Glomerular endothelial cell (primary cell): ENCODE data around the gene EHBP1L1. TPM values are rescaled to one million over a fixed set of nuclear protein-coding genes. Genes with fewer than 3 reads are reported as not detected.

ENCODE experiments used
- DNase-seq: peaks from one replicate; pipeline ENCODE4 v3.0.0-alpha.2; 2011; ENCODE audit warnings: low read depth, low spot score; ENCODE audit errors: extremely low read depth
- total RNA-seq: library from RNA; depleted of rRNA; stranded (reverse); fragments of >200 nt; gene quantifications from 2 replicates; pipeline ENCODE4 v1.2.3, GENCODE V29; 2015

EHBP1L1 gene
- total RNA-seq, 1 donor from 2014 or later = 27.8 TPM

DNA sequence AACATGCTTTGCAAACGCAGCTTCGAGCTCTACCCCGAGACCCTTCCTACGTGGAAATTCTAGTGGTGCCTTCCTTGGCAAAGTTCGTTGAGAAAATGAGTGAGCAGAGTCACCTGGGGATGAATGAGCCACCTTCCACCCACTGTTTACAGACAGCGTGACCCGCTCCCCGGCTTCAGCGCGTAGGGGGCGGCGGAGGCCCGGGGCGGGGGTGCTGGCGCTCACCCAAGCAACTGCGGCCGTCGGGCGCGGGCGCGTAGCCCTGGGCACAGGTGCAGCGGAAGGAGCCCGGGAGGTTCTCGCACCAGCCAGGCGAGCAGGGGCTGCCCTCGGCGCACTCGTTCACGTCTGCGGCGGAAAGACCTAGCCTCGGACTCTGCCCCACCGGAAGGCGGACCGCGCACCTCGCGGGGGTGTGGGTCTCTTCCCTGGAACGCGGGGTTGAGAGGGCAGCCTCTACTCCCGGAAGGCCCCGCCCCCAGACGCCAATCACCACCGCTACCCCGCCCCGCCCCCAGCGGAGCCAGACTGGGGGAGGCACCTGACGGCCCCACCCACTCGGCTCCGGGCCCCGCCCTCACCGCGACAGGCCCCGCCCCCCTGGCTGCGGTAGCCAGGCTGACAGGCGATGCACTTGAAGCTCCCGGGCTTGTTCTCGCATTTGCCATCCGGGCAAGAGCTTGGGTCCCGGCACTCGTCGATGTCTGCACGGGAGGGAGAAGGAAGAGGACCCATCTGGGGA, 29.5 kb upstream of the EHBP1L1 start:
- DNase-seq = no peak

DNA sequence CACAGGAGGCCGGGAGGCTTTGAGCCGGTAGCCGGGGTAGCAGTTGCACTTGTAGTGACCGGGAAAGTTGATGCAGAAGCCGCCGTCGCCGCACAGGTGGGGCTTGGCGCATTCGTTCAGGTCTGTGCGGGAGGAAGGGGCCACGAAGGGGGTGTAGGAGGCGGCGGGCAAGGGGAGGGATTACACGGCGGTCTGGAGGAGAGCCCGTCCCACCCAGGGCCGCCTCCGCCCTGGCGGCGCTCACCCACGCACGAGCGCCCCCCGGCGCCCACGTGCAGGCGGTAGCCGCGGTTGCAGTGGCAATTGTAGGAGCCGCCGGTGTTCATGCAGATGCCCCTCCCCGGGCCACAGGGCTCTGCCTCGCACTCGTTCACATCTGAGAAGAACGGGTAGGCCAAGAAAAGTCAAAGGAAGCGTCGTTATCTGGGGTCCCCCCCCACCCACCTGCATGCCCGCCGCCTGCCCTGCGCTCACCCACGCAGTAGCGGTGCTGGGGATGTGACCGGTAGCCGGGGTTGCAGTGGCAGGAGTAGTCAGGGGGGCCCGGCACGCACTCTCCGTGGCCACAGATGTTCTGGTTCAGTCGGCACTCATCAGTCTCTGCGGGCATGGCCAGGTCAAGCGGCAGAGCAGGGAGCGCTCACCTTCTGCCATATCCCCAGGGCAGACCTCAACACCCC, 28.3 kb upstream of the EHBP1L1 start:
- no peak for DNase-seq

DNA sequence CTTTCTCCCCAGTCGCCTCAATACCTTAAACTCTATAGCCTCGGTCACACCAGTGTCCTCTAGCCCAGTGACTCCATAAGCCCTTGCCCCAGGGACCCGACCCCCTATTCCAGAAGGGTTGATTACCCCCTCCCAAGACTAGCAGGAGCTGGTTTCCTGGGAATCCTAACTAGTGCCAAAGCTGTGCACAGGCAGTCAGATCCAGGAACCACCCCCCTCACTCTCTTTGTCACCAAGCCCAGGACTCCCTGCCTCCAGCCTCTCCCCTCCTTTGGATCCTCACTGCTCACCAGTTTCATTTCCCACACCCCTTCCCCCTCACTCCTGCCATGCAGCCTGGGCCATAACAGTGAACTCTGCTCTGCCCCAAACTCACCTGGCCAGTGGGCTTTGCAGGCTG, 27.5 kb upstream of the EHBP1L1 start:
- no peak for DNase-seq

DNA sequence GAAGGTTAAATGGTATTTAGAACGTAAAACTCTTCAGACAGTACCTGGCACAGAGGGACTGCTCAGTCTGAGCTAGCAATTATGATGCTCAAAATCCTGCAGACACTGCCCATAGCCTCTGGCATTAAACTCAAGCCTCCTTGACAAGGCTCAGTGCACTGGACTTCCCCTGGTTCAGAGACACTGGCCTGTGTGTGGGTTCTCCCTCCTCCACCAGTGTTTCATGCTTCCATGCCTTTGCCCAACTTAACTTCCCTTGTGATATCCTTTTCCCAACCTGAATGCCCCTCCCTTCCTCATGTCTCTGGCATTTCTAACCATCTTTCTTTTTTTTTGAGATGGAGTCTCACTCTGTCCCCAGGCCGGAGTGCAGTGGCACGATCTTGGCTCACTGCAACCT, 26.8 kb upstream of the EHBP1L1 start:
- DNase-seq = no peak

DNA sequence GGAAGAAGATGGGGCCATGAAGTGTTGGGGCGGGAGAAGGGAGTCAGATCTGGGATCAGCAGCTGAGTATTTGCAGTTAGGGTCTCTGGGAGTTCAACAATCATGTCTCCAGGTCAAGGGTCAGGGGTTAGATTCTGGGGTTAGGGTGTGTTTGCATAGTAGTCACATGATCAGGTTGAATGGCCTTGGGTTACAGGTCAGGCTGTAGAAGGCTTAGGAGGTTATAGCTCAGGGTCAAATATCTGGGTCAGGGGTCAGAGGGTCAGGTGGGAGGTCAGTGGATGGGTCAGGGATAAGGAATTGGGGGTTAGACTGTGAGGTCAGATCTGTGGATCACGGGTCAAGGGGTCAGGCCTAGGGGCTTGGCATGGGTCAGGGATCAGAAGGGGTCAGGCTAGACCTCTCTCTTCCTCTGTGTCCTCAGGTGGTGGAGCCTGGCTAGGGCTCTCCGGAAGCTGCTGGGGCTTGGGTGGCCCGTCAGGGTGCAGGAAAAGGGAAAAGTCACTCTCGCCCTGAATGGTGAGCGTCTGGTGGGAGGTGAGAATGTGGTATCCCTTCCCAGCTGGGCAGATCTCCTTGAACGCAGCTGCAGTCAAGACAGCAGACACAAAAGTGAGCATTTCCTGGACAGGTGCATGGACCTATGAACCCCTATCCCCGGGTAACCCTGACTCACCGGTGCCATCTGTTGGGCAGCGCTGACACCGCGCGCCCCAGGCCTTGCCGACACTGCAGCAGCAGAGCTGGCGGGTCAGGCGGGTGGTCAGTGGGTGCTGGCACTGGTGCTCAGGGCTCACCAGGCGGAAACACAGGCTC, 24.1 kb upstream of the EHBP1L1 start:
- DNase-seq = no peak

DNA sequence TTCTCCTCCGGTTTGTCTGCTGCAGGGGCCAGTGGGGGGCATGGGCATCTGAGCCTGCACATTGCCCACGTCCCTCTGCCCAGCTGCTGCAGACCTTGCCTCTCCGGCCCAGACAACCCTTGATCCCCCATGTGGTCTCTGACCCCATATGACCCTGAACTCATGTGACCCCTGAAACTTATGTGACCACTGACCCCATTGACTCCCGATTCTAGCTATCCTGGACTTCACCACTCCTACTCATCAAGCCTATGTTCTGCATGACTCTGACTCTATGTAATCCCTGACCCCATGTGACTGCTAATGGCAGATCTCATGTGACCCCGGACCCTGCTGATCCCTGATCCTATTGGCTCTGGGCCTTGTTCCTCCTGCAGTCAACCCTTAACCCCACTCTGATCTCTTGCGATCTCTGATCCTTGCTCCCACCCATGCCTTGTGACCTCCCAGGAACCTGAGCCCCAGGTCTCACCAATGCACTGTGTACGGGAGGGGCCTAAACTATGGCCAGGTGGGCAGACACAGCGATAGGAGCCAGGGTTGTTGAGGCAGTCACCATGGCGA, 23.4 kb upstream of the EHBP1L1 start:
- DNase-seq = no peak

DNA sequence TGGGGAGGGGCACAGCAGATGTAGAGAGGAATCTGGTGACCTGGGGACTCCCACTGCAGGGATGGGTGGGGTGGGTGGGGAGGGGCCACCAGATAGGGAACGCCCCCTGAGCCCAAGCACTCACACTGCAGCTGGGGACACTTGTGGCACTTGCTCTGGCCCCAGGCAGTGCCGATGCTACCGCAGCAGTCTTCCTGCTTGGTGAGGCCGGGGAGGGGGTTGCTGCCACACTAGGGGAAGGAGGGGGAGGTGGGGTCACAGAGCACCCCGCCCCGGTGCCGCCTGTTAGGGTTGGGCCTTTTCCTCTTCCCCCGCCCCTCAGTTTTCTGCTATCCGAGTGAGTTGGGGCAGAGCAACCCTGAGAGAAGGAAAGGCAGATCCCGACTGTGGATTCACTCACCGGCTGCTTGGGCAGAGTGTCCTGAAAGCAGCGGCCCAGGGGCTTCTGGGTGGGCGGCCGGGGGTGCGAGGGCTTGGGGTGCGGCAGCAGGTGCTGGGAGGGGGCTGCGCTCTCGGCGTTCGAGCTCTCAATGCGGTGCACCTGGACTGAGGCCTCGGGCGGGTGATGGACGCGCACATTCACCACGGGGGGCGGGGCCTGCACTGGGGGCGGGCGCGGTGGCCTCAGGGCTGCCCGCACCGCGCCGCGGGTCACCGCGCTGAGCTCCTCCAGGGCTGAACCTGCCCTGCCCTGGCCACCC, 22.4 kb upstream of the EHBP1L1 start:
- DNase-seq = no peak

DNA sequence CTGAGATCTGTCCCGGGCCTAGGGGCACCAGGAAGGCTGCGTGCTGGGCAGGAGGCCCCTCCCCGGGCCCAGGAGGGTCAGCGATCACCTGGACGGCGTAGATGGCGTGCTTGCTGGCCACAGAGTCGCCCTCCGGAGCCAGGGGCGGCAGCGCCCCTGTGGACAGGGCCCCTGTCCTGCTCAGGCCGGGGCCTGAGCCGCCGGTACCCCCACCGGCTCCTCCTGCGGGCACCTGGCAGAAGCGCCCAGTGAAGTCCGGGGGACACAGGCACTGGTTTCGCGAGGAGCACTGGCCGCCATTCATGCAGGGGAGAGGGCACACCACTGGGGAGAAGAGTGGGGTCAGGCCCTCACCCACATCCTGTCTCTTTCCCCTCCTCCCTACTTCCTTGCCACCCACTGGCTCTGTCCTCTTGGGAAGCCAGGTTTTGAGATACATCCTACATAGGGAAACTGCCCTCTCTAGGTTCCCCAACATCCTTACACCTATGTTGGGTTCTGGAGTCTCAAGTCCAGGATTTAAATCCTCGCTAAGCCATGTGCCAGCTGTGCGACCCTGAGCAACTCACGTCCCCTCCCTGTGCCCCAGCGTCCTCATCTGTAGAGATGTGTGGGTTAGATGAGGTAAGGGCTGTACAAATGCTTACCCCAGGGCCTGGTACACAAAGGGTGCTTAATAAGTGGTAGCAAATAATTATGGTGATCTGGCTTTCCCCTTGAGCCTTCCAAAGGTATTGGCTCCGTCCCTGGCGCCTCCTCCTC, 21.6 kb upstream of the EHBP1L1 start:
- no peak for DNase-seq

DNA sequence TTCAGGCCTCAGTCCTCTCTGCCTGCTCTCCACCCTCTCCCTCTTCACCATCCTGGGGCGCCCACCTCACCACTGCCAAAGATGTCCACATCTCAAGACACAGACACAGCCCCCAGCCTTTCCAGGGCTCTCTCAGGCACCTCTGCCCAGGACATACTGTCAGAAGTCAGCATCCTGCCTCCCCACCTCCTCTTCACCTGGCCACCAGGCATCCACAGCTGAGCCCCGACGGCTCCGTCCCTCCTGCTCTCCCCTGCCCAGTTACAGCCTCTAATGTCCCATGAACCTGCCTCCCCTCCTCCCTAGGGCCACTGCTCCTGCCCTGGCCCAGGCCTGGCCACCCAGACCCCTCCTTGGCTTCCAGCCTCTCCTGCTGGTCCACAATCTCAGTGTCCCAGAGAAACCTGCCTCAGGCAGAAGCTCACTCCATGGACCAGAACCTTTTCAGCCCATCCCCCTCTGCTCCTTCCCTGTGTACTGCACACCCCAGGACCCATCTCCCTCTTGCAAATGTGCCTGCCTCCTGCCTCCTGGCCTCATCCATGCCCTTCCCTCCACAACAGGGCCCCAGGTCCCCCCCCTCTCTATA, 20.9 kb upstream of the EHBP1L1 start:
- DNase-seq = no peak

DNA sequence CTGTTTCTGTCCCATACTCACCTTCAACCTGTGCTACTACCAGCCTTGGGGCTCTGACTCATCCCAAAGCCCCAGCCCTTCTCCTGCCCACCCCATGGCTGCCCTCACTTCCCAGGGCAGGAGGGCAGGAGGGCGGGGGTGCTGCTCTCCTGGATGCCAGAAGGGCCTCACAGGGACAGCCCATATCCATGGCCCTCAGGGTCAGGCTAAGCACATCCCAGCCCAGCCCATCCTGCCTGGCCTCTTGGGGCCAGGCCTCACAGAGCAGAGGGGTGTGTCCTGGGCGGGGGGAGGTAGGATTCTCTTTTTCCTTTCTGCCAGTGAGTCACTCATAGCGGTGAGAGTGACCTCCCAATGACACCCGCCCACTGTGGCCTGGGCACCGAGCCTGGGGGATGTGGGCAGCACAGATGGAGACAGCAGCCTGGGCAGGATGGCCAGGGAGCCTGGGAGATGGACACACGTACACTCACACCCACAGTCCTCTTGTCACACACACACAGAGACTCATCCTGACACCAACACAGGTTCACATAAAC, 20.1 kb upstream of the EHBP1L1 start:
- DNase-seq = no peak

DNA sequence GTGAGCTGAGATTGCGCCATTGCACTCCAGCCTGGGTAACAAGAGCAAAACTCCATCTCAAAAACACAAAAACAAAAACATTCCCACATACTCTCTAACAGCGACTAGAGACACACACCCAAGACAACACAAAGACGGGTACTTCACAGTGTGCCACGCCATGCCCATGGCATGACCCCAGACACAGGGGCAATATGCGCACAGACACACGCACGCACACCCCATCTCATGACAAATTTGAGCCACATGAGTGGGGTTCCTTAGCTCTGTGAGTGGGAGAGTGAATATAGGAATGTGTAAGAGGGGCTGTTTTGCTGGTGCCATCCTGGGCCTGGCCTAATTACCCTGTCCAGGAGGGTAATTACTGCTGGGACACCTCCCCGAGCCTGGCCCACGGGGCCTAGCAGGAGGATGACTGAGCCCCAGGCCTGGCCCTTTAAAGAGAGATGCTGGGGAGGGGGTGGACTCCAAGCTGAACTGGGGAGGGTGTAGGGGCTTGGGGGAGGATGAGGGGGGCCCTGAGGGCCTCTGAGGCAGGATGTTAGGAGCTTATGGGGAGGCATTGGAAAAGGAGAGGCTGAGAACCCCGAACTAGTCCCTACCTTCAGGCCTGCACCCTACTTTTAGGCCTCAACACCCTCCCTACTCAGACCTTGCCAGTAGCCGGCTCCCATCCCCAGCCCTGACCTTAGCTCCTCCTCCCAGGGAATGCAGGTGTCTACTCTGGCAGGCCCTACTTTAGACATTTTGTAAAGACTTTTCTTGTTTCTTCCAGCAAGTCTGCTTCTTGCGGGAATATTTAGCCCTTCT, 19.2 kb upstream of the EHBP1L1 start:
- no peak for DNase-seq

DNA sequence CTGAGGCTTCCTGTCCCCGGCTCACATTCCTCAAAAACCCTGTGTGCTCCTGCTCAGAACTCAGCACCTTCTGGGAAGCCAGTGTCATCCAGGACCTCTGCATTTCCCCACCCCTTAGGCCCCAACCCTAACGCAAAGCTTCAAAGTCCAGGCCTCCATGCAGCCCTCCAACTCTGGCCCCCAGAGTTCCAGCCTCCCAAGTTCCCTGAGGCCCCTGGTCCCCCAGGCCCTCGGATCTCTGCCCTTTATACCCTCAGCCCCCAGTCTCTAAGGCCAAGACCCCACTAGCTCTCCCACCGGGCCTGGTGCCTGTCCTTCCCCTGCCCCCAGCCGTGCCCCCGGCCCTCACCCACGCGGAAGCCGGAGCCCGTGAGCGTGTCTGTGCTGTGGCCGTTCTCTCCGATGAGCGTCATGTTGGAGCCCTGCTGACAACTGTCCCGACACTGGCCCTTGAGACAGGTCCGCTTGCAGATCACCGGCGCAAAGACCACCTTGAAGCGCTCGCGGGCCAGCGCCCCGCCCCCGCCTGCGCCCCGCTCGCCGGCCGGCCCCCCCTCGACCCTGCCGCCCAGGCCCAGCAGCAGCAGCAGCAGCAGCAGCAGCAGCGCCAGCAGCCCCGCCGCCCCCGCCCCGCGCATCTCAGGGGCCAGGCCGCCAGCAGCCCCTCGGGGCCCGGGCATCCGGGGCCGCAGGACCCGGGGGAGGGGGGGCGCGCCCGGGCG, 18.4 kb upstream of the EHBP1L1 start:
- DNase-seq = no peak

DNA sequence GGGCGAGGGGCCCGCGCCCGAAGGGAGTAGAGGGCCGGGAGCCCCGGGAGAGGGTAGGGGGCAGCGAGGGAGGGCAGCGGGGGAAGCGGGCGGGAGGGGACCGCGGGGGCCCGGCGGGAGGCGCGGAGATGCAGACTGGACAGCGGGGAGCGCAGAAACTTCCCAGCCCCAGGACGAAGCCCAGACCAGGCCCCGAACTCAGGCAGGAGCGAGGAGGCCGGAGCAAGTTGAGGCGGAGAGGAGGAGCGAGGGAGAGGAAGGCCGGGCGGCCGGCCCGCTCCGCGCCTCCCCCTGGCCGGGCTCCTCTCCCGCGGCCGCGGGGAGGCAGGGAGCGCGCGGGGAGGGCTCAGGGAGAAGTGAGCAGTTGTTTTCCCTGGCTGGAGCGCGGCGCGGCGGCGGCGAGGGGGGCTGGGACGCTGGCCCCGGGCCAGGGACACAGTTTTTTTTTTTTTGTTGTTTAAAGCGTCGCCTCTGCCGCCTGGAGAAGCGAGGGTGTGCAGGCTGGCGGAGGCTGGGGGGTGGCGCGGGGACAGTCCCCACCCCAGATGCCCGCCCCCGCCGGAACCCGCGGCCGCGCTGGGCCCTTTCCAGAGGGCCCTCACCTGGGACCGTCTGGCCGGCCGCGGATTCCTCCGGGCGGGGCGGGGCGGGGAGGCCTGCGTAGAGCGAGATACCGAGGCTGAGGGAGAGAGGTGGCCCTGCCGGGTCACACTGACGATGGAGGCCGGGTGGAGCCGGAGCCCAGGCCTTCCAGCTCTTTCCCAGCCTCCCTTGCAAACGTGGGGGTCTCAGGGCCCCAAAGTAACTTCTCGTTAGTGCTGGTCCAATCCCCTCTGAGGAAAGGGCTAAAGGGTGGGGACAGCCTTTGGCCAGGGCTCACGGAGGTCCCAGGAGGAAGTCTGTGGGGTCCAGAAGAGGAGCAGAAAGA, 17.6 kb upstream of the EHBP1L1 start, which contains the start of gene LTBP3:
Gene LTBP3 (minus strand): TSS at position 358 of the 928 bp plus-strand sequence. CDS start 400 bp downstream, outside the sequence.
- DNase-seq = no peak

DNA sequence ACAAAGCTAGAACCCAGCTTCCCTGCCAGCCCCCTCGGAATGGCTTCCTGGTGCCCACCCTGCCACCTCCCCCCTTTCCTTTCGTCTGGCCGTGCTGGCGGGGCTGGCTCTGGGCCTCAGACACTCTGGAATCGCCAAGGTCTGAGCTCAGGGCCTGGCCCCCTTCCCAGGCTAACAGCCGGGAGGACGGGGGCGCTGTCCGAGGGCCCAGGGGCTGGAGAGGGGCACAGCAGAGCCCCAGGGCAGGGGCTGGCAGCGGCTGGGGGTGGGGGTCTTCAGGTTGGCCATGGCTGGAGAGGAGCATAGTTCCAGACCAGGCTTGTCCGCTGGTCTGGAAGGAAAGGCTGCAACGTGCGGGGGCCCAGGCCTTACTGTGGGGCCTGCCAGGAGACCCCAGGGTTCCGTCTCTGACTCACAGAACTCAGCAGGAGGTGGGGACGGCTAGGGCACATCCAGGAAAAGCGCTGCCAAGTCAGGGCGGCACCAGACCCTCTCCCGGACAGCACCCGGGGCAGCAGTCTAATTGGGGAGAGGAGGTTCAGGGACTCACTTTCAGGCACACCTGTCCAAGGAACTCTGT, 16.8 kb upstream of the EHBP1L1 start:
- DNase-seq = no peak

DNA sequence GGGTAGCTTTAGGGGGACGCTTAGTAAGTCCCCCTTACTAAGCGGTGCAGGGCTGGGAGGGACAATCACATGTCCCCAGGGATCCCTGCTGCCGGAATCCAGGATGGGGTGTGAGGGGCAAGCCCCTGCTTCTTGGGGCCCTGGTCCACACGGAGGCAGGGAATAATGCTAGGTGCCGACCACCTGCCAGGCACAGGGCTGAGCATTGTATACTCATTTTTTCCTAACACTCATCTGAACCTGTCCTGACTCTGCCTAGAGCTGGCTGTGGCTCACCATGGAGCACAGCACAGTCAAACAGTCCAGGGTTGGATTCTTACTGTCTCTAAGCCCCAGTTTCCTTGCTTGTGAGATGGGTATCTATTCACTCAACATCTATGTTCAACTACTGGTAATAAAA, 16.3 kb upstream of the EHBP1L1 start:
- DNase-seq = no peak

DNA sequence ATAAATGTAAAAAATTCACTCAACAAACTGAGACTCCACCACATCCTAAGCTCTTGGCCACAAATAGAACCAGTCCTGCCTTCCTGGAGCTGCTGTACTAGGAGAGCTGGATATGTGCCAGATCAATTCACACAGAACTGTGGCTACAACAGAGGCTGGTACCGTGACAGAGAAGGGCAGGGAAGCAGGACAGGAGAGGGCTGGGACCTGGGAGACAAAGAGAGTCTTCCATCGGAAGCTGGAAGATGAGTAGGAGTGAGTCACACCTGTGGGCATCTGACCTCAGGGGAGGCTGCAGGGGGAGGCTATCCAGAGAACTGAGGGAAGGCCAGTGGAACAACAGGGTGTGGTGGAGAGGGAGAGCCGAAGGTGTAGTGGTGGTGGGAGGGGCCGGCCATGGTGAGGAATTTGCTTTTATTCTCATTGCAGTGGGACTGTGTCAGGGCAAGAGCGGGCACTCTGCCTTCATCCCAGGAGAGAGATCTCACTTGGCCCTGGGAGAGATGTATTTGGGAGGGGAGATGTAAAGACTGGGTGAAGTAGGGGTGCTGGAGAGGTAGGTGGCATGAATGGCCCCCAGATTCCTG, 15.8 kb upstream of the EHBP1L1 start:
- no peak for DNase-seq
